SH-SY5Y (cell line): ENCODE data around the gene LRP1-AS.

ENCODE experiments used
- GATA2 ChIP-seq: IDR thresholded peaks from 2 replicates; pipeline ENCODE4 v1.6.1; 2011; ENCODE audit warnings: mild to moderate bottlenecking, low read depth, low read length
- GATA3 ChIP-seq: IDR thresholded peaks from 2 replicates; pipeline ENCODE4 v1.6.1; 2011; ENCODE audit warnings: low read depth, mild to moderate bottlenecking, low read length, moderate library complexity

DNA sequence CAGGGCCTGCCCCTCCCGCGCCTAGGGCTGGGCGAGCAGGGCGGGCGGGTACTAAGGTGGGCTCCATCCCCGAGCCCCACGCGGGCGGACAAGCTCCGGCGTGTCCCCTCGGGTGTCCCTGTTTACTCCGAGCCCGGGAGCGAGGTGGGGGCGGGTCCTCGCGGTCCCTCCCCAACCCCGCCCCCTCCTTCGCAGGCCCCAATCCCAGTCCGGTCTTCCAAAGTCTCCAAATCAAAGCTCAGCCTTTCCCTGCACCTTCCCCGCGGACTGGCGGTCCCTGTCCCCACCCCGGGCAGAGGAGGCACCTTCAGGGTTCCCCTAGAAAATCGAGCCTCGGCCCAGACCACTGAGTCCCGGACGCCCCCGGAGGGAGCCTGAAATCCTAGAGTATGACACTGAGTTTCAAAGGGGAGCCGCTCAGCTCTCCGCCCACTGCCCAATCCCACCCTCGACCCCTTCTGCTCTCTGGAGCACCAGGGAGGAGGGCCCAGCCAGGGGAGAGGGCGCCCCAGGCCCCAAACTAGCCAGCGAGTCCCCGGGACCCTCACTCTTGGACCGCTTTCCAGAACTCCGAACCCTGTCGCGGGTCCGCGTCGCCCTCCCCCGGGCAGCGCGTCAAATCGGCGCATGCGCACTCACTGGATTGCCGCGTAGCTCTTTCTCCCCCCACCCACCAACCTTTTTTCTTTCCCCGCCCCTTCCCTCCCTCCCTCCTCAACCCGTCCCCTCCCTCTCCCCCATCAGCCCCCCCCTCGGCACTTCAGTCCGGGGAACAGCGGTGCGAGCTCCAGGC is 19.5 kb downstream of the LRP1-AS start, which contains the start of gene LRP1:
- TF ChIP-seq GATA2: no peak
- TF ChIP-seq GATA3: no peak
